H9 (cell line): Measurements from ENCODE around the gene BRD9. TPM values are rescaled to one million over a fixed set of nuclear protein-coding genes. Genes with fewer than 3 reads are reported as not detected.

Experiments used
- DNase-seq: peaks from one replicate; pipeline ENCODE4 v3.0.0-alpha.2; 2017
- H2AFZ ChIP-seq: one replicate; pipeline ENCODE4 v1.6.1; 2013; ENCODE audit warnings: mild to moderate bottlenecking, low read length, control low read depth, moderate library complexity
- H2AK5ac ChIP-seq: 2 replicates; pipeline ENCODE4 v1.6.1; 2013; ENCODE audit warnings: low read length, control low read depth, mixed read lengths; ENCODE audit not compliant: insufficient read length
- H2BK120ac ChIP-seq: one replicate; pipeline ENCODE4 v1.6.1; 2013; ENCODE audit warnings: low read depth, mild to moderate bottlenecking, low read length, control low read depth, inconsistent platforms; ENCODE audit not compliant: poor library complexity, severe bottlenecking
- H2BK12ac ChIP-seq: 2 replicates; pipeline ENCODE4 v1.6.1; 2013; ENCODE audit warnings: low read length, control low read depth, mixed read lengths, low read depth; ENCODE audit not compliant: insufficient read length
- H2BK15ac ChIP-seq: 2 replicates; pipeline ENCODE4 v1.6.1; 2013; ENCODE audit warnings: low read depth, low read length, control low read depth
- H2BK20ac ChIP-seq: one replicate; pipeline ENCODE4 v1.6.1; 2013; ENCODE audit warnings: low read depth, mild to moderate bottlenecking, low read length, control low read depth, inconsistent platforms; ENCODE audit not compliant: poor library complexity, severe bottlenecking
- H2BK5ac ChIP-seq: 2 replicates; pipeline ENCODE4 v1.6.1; 2013; ENCODE audit warnings: low read length, control low read depth, mixed read lengths; ENCODE audit not compliant: insufficient read length
- H3K14ac ChIP-seq: 2 replicates; pipeline ENCODE4 v1.6.1; 2013; ENCODE audit warnings: low read length, control low read depth; ENCODE audit not compliant: insufficient read depth
- H3K18ac ChIP-seq: 2 replicates; pipeline ENCODE4 v1.6.1; 2013; ENCODE audit warnings: low read depth, mild to moderate bottlenecking, mixed read lengths, low read length, control low read depth; ENCODE audit not compliant: insufficient read length
- H3K23ac ChIP-seq: 2 replicates; pipeline ENCODE4 v1.6.1; 2013; ENCODE audit warnings: low read length, control low read depth, mixed read lengths, low read depth; ENCODE audit not compliant: insufficient read length
- H3K23me2 ChIP-seq: 2 replicates; pipeline ENCODE4 v1.6.1; 2013; ENCODE audit warnings: low read depth, mild to moderate bottlenecking, mixed read lengths, low read length, control low read depth; ENCODE audit not compliant: insufficient read length, poor library complexity, severe bottlenecking
- H3K27ac ChIP-seq: 2 replicates; pipeline ENCODE4 v1.5.1; 2013; ENCODE audit warnings: low read length, control low read depth, mixed read lengths, low read depth; ENCODE audit not compliant: insufficient read length
- H3K27me3 ChIP-seq: 2 replicates; pipeline ENCODE4 v1.6.1; 2013; ENCODE audit warnings: low read length, control low read depth, inconsistent platforms; ENCODE audit not compliant: insufficient read depth
- H3K4ac ChIP-seq: 2 replicates; pipeline ENCODE4 v1.6.1; 2013; ENCODE audit warnings: low read depth, mild to moderate bottlenecking, control low read depth, inconsistent platforms, low read length, moderate library complexity
- H3K4me1 ChIP-seq: 2 replicates; pipeline ENCODE4 v1.6.1; 2013; ENCODE audit warnings: low read length, control low read depth, inconsistent platforms; ENCODE audit not compliant: insufficient read depth
- H3K4me2 ChIP-seq: 2 replicates; pipeline ENCODE4 v1.6.1; 2013; ENCODE audit warnings: low read length, control low read depth, mixed read lengths; ENCODE audit not compliant: insufficient read length, insufficient read depth
- H3K56ac ChIP-seq: 2 replicates; pipeline ENCODE4 v1.6.1; 2013; ENCODE audit warnings: low read depth, mild to moderate bottlenecking, mixed read lengths, low read length, control low read depth; ENCODE audit not compliant: insufficient read length
- H3K79me1 ChIP-seq: 2 replicates; pipeline ENCODE4 v1.6.1; 2013; ENCODE audit warnings: low read depth, mild to moderate bottlenecking, moderate library complexity, low read length, control low read depth, inconsistent platforms; ENCODE audit not compliant: insufficient read depth, poor library complexity, severe bottlenecking
- H3K79me2 ChIP-seq: 2 replicates; pipeline ENCODE4 v1.6.1; 2013; ENCODE audit warnings: low read length, control low read depth, inconsistent platforms; ENCODE audit not compliant: insufficient read depth
- H3K9ac ChIP-seq: 2 replicates; pipeline ENCODE4 v1.6.1; 2013; ENCODE audit warnings: low read length, control low read depth, mixed read lengths; ENCODE audit not compliant: insufficient read length; ENCODE audit errors: extremely low read depth
- H3K9me3 ChIP-seq: one replicate; pipeline ENCODE4 v1.6.1; 2013; ENCODE audit warnings: low read depth, low read length, inconsistent platforms; ENCODE audit not compliant: control insufficient read depth
- H3T11ph ChIP-seq: one replicate; pipeline ENCODE4 v1.6.1; 2013; ENCODE audit warnings: mild to moderate bottlenecking, low read length, control low read depth, inconsistent platforms
- H4K20me1 ChIP-seq: one replicate; pipeline ENCODE4 v1.6.1; 2013; ENCODE audit not compliant: control insufficient read depth, insufficient read length, insufficient read depth
- H4K5ac ChIP-seq: 2 replicates; pipeline ENCODE4 v1.6.1; 2013; ENCODE audit warnings: low read depth, mild to moderate bottlenecking, mixed read lengths, low read length, control low read depth; ENCODE audit not compliant: insufficient read length
- H4K8ac ChIP-seq: replicated peaks from 2 replicates; pipeline ENCODE4 v1.6.1; 2013; ENCODE audit warnings: low read length, control low read depth, mixed read lengths, low read depth; ENCODE audit not compliant: insufficient read length
- H4K91ac ChIP-seq: 2 replicates; pipeline ENCODE4 v1.6.1; 2013; ENCODE audit warnings: low read depth, mild to moderate bottlenecking, moderate library complexity, mixed read lengths, low read length, control low read depth; ENCODE audit not compliant: insufficient read length
- H3K27ac Mint-ChIP-seq, 3 experiments: 2 replicates in 2 of 3; 3 replicates in 1 of 3; pipeline ENCODE4 v1.8.0; 2020 to 2021; ENCODE audit warnings: mixed read lengths in 3 of 3, mild to moderate bottlenecking in 1 of 3, moderate library complexity in 1 of 3
- H3K27me3 Mint-ChIP-seq: 2 replicates; pipeline ENCODE4 v1.8.0; 2021; ENCODE audit warnings: low read depth, mild to moderate bottlenecking, moderate library complexity, mixed read lengths
- H3K36me3 Mint-ChIP-seq, 3 experiments: 2 replicates in 2 of 3; 3 replicates in 1 of 3; pipeline ENCODE4 v1.8.0; 2020 to 2021; ENCODE audit warnings: low read depth in 3 of 3, mixed read lengths in 3 of 3; ENCODE audit not compliant: insufficient read depth in 1 of 3
- H3K4me1 Mint-ChIP-seq, 2 experiments: 2 replicates each; pipeline ENCODE4 v1.8.0; 2020; ENCODE audit warnings: mixed read lengths in 2 of 2
- H3K4me3 Mint-ChIP-seq, 2 experiments: 2 replicates in 1 of 2; 3 replicates in 1 of 2; pipeline ENCODE4 v1.8.0; 2020 to 2021; ENCODE audit warnings: mild to moderate bottlenecking in 2 of 2, mixed read lengths in 2 of 2, moderate library complexity in 1 of 2
- H3K9me3 Mint-ChIP-seq, 2 experiments: 2 replicates in 1 of 2; 3 replicates in 1 of 2; pipeline ENCODE4 v1.8.0; 2020; ENCODE audit warnings: mild to moderate bottlenecking in 2 of 2, mixed read lengths in 2 of 2, moderate library complexity in 1 of 2
- WGBS: extraction: QIAGEN DNeasy Blood & Tissue Kit; methylation state at CpG from one replicate; pipeline ENCODE4 v1.1.7; 2013; ENCODE audit warnings: missing lambda C conversion rate, low lambda C conversion rate, mixed read lengths; ENCODE audit not compliant: insufficient read length; ENCODE audit errors: extremely low coverage; 5-methylcytosine and 5-hydroxymethylcytosine counted together
- total RNA-seq: library from RNA; stranded (reverse); gene quantifications from 2 replicates; pipeline ENCODE4 v1.2.1, GENCODE V29; 2021
- TF ChIP-seq, protein P1 (sequence below): fragments of 200-600 bp; sonication (generic); conservative IDR thresholded peaks from 3 replicates; pipeline ENCODE4 v1.8.0; 2021; ENCODE audit warnings: antibody characterized with exemption, mild to moderate bottlenecking

BRD9 gene
- total RNA-seq, 1 experiment from 2014 or later: 70.5 TPM

DNA sequence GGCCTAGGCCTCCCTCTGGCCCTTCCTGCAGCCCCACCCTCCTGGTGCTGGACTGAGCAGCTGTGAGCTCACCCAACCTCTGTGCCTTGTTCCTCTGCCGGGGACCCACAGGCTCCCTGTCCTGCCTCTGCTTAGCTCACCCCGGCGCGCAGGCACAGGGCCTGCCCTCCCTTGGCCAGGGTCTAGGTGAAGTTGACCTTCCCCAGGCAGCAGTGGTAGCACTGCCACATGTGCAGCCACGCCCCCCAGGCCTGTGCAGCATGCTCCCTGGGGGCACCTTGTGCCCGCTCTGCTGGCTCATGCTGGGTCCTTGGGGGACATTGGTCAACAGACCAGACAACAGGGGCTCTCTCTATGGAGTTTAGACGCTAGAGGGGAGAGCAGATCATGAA lies 18.2 kb upstream of the BRD9 start:
- Histone ChIP-seq H3K23me2 (no peaks in the 10 kb centered on the region), H3K79me1 (no peaks in the 10 kb centered on the region), H3T11ph (no peak overlapping the region), H2BK5ac (no peak overlapping the region), H3K9ac (no peak overlapping the region), H4K91ac (no peak overlapping the region), H3K27me3 (no peaks in the 10 kb centered on the region), H3K4ac (no peak overlapping the region), H3K14ac (no peak overlapping the region), H3K18ac (no peak overlapping the region), H2BK12ac (no peak overlapping the region), H3K79me2 (no peaks in the 10 kb centered on the region), H2BK120ac (no peak overlapping the region), H3K9me3 (no peaks in the 10 kb centered on the region), H4K5ac (no peak overlapping the region), H2BK20ac (no peak overlapping the region), H4K8ac (no peak overlapping the region), H3K56ac (no peak overlapping the region), H2BK15ac (no peak overlapping the region), H2AFZ (no peak overlapping the region), H3K27ac (no peak overlapping the region), H3K23ac (no peak overlapping the region), H2AK5ac (no peak overlapping the region), H4K20me1 (no peaks in the 10 kb centered on the region), H3K4me2 (no peak overlapping the region), H3K4me1 (no peaks in the 10 kb centered on the region)
- Mint-ChIP-seq H3K4me3 (no peak overlapping the region), H3K9me3 (no peaks in the 10 kb centered on the region), H3K27ac (peak overlapping the region in 2 of 3 experiments; percentile 31 to 47; a peak in 1 of 7 replicates), H3K27me3 (no peaks in the 10 kb centered on the region), H3K4me1 (peaks cover 0 to 3% of the 10 kb centered on the region in 2 experiments; a peak in 2 of 4 replicates), H3K36me3 (peaks cover 51 to 93% (median 85%) of the 10 kb centered on the region in 3 experiments)
- TF ChIP-seq, protein P1, sequence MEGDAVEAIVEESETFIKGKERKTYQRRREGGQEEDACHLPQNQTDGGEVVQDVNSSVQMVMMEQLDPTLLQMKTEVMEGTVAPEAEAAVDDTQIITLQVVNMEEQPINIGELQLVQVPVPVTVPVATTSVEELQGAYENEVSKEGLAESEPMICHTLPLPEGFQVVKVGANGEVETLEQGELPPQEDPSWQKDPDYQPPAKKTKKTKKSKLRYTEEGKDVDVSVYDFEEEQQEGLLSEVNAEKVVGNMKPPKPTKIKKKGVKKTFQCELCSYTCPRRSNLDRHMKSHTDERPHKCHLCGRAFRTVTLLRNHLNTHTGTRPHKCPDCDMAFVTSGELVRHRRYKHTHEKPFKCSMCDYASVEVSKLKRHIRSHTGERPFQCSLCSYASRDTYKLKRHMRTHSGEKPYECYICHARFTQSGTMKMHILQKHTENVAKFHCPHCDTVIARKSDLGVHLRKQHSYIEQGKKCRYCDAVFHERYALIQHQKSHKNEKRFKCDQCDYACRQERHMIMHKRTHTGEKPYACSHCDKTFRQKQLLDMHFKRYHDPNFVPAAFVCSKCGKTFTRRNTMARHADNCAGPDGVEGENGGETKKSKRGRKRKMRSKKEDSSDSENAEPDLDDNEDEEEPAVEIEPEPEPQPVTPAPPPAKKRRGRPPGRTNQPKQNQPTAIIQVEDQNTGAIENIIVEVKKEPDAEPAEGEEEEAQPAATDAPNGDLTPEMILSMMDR: no peak
- no peak for DNase-seq
- WGBS: no CpG with 5 or more reads among the region's 7 CpGs
